ENCODE results near the gene DENND5B.
"Not testable (repeated sequence)": the region's sequence is repeated elsewhere in the genome, so short reads cannot be mapped to it uniquely, and the experiment has no call there.

Gene DENND5B

DNA sequence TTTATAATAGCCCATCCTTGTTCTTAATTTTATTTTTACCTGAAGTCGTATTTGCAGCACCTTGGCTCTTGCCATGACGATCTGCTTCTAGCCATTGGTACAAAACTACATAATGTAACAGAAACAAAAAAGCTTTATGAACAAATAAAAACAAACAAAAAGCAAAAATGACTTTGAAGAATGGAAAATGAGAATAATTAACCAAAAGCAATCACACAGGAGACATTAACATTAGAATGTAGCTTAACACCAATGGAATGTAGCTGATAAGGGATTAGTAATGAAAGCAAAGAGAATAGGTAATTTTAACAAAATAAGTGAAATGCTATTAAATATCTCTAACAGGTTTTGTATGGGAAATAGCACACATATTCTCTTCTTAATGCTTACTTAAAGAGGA is 91.4 kb downstream of the DENND5B start:
- DNase-seq, result no peak

DNA sequence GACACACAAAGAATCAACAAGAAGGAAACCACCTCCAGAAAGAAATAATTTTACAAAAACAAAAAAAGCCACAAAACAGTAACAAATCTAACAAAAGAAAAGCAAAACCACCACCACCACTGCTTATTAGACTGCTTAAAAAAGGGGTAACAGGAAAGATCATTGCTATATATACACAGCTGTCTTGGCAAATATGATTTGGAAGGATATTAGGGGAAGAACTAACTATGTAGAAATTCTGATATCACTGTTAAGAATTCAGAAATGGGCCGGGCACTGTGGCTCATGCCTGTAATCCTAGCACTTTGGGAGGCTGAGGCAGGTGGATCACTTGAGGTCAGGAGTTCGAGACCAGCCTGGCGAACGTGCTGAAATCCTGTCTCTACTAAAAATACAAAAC is 92.5 kb downstream of the DENND5B start:
- DNase-seq, result no peak

DNA sequence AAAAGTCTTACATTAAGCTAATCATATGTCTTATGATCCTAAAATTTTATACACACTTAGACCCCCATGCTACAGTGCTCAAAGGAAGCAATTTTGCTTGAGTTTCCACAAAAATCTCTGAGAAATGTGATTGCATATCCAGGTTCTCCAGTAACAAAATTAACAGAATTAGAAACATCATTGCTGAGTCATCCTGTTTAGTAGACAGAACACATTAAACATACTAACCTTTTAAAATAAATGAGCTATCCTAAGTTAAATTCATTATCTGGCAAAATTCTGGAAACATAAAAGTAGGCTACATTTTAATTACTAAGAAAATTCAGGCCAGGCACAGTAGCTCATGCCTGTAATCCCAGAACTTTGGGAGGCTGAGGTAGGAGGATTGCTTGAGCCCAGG is 94.7 kb downstream of the DENND5B start:
- DNase-seq, result no peak

DNA sequence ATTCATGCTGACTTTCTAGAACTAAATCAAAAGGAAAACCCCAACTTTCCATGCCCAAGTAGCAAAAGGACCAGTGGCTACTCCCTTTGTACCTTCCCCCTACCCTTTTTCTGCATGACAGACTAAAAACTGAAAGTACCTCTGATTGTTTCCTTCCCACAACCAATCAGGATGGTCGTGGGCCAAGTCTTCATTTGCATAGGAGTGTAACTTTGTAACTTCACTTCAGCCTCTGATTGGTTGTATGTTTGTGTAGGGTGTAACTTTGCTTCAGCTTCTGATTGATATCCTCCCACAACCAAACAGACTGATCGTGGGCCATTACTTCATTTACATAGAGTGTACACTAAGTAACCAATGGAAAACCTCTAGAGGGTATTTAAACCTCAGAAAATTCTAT is 96.5 kb downstream of the DENND5B start:
- DNase-seq, result no peak

GRCh38 chr12:31492599-31493196 is 98.2 kb downstream of the DENND5B start:
- DNase-seq, result no peak

GRCh38 chr12:31491841-31492598 is 98.9 kb downstream of the DENND5B start:
- DNase-seq, result no peak

- DNase-seq, result no peak
Measured at GRCh38 chr12:31491241-31491794, 99.6 kb downstream of the DENND5B start.

DNA sequence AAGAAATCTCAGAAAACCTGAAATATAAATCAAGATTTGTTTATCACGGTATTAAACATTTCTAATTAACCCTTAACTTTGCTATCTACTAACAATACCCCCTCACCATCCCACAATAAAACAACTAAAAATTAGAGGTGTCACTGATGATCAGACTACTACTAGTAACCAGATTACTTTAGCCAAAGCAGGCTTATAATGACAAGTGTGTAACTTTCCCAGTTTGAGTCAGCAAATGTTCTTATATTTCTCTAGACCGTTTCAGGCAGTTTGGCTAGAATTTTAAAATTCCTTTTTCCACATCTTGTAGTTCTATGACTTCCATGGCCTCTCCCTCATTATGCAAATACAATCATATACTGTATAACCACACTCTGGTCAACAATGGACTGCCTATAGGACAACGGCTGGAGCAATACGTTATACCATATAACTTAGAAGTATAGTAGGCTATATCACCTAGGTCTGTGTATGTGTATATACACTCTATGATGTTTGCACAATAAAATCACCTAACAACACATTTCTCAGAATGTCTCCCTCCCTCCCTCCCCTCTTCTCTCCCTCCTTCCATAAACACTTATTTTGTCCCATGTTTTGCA is 102.1 kb downstream of the DENND5B start:
- no peak for DNase-seq

GRCh38 chr12:31485571-31485970 is 105.4 kb downstream of the DENND5B start:
- DNase-seq, result no peak

- no peak for DNase-seq
Measured at GRCh38 chr12:31482816-31483215, 108.1 kb downstream of the DENND5B start.

DNA sequence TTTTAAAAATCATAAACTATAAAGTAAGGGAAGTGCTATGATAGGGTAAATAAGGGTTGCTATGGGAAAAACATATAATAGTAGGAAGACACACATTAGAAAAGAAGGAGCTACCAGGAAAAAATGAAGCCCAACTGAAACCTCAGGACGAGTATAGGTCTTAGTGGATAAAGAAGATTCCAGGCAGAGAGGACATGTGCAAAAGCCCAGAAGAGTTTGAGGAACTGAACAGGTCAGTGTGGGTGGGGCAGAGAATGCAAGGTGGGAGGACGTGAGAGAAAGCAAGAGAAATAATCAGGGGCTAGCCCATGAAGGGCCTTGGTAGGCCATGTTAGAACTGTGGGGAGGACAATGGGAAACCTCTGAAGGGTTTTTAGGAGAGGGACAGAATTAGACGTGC is 109.5 kb downstream of the DENND5B start:
- no peak for DNase-seq

GRCh38 chr12:31479516-31480210 is 111.3 kb downstream of the DENND5B start:
- no peak for DNase-seq

GRCh38 chr12:31478898-31479297 is 112.0 kb downstream of the DENND5B start:
- no peak for DNase-seq

DNA sequence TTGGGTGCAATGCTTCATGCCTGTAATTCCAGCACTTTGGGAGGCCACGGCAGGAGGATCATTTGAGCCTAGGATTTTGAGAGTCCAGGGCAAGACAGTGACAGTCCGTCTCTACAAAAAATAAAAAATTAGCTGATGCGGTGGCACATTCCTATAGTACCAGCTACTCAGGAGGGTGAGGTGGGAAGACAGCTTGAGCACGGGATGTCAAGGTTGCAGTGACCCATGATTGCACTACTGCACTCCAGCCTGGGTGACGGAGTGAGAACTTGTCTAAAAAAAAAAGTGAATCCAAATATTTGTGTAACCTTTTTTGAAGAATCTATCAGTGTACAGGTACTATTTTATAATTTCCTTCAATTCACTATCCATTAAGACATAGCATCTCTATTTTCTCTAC is 112.5 kb downstream of the DENND5B start:
- DNase-seq, result no peak

DNA sequence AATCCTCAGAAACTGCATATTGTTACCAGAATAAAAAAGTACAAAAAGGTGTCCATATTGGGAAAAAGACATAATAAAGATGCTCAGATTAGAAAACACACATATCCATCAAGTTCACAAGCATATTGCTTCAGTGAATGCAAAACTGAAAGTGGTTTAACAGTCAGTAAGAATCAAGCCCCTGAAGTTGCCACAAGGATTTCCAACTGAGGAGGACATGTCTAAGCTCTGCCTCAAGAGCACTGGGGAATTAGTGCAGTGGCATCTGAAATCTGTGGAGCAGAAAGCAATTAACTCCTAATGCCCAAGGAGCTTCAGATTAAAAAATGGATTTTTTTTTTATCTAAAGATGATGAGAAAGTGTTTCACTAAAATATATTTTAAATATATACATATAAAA is 113.2 kb downstream of the DENND5B start:
- no peak for DNase-seq

GRCh38 chr12:31476437-31476836 is 114.5 kb downstream of the DENND5B start:
- DNase-seq, result no peak

- not testable (repeated sequence) for DNase-seq
Measured at GRCh38 chr12:31475610-31476009, 115.3 kb downstream of the DENND5B start.

GRCh38 chr12:31474751-31475150 is 116.2 kb downstream of the DENND5B start:
- DNase-seq, result no peak

- no peak for DNase-seq
Measured at GRCh38 chr12:31471823-31472222, 119.1 kb downstream of the DENND5B start.

- no peak for DNase-seq
Measured at GRCh38 chr12:31471051-31471450, 119.9 kb downstream of the DENND5B start.

GRCh38 chr12:31470459-31470858 is 120.5 kb downstream of the DENND5B start:
- no peak for DNase-seq

DNA sequence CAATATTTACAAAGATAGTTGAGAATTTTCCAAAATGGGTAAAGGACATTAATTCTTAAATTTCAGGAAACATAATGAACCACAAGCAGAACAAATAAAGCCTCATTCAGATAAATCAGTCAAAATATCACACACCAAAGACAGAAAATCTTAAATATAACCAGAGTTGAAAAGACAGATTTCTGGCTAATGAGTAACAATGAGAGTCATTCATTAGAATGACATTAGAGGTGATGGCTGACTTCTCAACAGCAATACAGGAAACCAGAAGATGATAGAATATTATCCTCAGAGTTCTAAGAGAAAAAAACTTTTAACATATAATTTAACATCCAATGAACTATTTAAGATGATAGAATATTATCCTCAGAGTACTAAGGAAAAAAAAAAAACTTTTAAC is 124.2 kb downstream of the DENND5B start:
- no peak for DNase-seq

- DNase-seq, result no peak
Measured at GRCh38 chr12:31465002-31465401, 125.9 kb downstream of the DENND5B start.

DNA sequence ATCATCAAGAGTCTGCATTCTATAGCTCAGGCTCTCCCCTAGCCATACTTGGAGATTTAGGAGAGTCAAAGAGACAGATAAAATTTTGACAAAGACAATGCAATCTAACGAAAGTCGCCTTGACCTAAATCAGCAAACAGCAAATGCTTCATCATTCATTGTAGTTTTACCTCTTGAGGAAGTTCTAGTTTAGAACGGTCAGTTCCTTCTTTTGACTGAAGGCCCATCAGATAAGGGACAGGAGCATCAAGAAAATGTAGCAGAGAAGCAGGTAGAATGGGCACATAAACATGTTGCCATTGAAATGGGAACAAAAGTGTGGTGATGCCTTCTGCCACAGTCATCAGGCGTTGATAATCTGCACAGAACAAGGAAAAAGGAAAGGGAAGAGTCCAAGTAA is 130.9 kb downstream of the DENND5B start:
- no peak for DNase-seq

All from KG1 (cell line).